HG02798 (cell line): ENCODE data around the gene TMCC1.
"Not testable (repeated sequence)": the region's sequence is repeated elsewhere in the genome, so short reads cannot be mapped to it uniquely, and the experiment has no call there.

Experiments
- ATAC-seq: cut with Tn5 transposase; IDR thresholded peaks from one replicate; pipeline ENCODE4 v1.9.1; 2021; ENCODE audit warnings: mild to moderate bottlenecking; ENCODE audit not compliant: unreplicated experiment, poor library complexity

Gene TMCC1

DNA sequence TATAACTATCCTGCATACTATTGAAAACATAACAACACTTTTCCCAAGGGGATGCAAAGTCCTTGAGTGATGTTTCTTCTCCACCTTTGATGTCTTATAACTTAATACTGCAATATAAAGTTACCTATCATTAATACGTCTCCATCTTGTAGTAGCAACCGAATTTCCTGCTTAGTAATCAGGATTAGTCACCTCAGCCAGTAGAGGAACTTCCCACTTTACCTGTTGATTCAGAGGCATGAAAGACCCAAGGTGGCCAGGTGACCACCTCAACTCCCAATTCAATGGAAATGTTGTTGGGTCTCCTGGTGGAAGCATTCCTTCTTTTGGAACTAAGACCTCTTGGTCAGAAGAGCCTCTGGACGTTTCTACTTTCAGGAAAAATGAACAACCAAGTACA is 3.5 kb upstream of the TMCC1 start:
- ATAC-seq: no peak

DNA sequence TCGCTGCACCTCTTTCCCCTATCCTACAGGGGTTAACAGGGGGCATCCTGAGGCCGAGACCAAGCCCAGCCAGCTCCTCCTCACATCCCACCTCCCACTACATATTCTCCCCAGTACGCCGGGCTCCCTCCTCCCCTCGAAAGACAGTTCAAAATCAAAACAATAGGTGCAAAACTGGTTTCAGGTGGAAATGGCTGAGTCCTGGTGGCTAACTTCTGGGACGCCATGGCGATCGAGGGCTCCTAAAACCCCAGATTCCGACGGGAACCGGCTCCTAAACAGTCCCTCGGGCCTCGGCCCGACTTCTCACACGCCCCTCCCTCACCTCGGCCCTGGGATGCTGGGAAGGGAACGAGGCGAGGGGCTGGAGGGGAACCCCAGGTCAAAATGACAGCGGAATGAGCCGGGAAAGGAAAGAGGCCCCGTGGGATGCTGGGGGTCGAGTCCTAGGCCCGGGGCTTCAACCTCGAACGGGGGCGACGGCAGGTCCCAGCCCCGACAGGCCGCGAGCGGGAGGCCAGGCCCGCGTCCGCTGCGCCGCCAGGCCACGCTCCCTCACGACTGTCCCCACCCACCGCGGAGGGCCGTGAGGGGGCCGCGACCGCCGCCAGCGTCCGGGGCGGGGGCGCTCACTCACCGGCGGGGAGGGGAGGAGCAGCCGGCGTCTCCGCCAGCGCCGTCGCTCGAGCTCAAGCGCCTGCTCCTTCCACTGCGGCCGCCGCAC is 492 bp downstream of the TMCC1 start:
- ATAC-seq: peak; percentile 80

DNA sequence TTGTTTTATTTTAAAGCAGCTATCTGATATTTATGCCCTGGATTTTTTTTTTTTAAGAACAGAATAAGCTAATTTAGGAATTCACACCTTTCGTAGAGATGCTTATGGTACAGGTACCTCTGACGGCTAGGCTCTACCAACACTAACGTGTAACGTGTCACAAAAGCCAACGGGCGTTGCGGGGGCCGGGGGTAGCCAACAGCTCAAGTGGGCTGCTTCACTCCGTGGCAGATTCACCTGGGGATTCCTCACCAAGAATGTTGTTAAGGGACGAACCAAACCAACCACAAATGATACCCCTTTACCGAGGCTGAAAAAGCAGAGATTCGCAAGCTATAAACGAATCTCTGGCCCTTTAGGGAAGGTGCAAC is 1.0 kb downstream of the TMCC1 start:
- ATAC-seq: no peak

DNA sequence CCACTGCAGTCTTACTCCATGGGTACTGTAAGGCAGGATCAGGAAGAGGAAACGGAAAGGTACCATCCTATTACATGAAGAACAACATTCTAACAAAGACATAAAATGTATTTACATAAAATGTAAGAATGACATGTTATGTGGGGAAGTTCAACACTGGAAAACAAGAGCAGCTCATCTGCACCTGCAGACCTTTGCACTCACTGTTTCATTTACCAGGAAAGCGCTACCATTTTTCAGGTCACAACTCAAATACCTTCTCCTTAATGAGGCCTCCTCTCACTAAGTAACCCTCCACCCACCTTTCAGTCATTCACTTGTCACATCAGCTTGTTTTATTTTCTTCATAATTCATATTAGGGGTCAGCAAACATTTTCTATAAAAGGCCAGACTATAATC is 2.6 kb downstream of the TMCC1 start:
- no peak for ATAC-seq

DNA sequence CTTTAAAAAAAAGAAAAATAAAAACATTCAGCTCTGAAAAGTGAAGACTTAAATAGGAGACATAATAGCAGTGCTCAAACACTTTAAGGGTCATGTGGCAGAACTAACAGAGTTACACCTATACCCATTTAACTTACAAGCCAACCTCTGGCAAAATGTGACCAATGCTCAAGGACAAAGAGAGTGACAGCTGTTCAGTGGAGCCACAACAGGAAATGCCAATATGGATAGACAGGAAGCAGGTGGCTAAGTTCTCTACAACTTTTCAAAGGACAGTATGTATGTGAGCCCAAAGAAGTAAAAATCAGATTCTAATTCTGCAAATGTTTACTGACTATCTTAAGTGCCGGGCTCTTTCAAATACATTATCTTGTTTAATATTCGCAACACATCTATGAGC is 3.4 kb downstream of the TMCC1 start:
- ATAC-seq: no peak

DNA sequence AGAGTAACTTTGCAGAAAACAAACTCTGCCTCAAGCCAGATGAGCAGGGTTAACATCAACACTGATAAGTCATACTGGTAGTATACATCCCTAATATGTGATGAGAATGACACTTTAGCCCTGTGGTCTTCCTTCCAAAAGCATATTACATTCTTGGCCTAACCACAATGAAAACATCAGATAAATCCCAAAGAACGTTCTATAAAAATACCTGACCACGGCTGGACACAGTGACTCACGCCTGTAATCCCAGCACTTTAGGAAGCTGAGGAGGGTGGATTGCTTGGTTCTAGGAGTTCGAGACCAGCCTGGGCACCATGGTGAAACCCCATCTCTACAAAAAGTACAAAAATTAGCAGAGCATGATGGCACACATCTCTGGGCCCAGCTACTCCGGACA is 4.7 kb downstream of the TMCC1 start:
- ATAC-seq: no peak

DNA sequence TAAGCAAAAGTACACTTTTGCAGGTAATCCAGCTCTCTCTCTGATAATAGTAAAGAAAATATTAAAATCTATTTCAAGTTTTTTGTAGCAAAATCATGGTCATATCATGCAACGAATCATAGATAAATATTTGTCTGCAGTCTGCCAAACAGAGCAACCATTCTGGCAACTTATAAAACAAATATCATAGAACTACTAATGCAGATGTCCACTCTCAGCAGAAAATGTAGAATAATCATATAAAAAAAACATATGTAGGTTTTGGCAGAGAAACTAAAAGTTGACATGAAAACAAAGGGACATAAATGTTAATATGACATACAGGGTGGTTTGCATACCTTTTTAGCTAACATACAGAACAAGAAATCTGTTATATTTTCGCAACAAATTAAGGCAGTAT is 12.2 kb downstream of the TMCC1 start:
- no peak for ATAC-seq

DNA sequence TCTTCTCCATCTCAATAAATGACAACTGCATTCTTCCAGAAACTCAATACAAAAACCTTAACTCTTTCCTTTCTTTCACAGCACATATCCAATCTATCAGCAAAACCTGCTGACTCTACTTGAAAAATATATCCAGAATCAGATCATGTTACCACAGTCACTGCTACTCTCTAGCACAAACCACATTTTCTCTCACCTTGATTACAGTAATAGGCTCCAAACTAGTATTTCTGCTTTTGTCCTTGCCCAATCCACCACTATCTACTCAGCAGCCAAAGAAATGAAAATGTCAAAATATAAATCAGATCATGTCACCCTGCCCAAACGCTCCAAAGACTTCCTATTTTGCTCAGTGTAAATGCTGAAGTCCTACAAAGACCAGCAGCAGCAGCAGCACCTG is 15.2 kb downstream of the TMCC1 start:
- ATAC-seq: no peak

DNA sequence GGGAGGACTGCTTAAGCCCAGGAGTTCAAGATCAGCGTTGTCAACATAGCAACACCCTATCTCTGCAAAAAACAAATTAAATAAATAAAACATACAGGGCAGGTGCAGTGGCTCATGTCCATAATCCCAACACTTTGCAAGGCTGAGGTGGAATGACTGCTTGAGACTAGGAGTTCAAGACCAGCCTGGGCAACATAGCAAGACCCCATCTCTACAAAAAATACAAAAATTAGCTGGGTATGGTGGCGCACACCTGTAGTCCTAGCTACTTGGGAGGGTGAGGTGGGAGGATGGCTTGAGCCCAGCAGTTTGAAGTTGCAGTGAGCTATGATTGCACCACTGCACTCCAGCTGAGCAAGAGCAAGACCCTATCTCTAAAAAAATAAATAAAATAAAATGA is 19.0 kb downstream of the TMCC1 start:
- not testable (repeated sequence) for ATAC-seq

DNA sequence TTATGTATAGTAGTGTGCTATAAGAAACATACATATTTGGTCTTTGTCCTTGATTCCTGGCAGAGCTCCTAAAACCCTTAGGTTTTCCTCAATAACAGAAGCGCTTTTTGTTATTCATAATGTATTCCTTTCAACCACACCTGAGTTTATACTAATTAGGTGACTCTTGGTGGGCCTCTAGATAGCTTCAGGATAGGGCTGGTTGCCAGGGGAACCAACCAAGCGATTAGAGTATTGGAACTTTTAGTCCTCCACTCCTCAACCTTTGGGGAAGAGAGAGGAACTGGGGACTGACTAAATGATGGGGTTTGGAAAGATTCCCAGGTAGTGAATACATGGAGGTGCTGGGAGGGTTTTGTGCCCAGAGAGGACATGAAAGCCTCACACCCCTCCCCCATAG is 24.6 kb downstream of the TMCC1 start:
- no peak for ATAC-seq

DNA sequence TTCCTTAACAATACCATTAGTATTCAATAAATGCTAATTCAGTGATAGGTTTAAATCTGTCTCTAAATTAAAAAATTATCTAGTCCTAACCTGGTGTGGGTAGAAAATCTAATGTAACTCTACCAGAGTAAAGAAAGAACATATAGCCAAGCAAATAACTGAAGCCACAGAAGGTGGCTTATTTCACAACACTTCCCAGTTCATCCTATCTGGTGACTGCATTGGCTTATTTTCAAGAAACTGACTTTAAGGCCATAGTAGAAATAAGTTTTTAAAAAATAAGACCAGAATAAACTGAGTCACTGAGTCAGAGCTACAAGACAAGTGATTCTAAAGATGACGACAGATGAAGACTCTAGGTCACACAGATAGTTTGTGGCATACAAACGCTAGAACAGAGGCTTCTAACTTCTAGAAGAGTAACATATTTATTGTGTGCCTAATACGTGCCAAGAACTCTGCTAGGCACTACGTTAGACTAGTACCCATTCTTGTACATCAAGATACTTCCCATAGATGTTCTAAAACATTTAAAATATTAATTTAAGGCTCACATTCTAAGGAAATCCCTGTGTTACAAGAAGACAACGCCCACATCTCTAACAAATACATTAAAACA is 25.9 kb downstream of the TMCC1 start:
- no peak for ATAC-seq

DNA sequence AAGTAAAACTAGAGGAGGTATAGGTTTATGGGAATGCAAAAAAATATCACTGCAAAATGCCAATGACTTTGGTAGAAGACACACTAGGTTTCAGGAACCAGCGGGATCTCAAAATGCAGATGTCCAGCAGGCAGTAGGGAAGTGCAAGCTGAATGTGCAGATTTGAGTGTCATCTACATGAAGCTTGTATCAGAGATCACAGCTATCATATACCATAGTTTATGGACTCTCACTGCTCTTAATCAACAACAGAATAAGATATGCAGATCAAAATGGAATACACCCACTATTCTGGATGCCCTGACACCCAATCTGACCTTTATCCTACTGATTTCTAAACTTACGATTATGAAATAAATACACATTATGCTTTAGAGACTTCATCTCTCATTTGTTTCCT is 27.7 kb downstream of the TMCC1 start:
- ATAC-seq: no peak

DNA sequence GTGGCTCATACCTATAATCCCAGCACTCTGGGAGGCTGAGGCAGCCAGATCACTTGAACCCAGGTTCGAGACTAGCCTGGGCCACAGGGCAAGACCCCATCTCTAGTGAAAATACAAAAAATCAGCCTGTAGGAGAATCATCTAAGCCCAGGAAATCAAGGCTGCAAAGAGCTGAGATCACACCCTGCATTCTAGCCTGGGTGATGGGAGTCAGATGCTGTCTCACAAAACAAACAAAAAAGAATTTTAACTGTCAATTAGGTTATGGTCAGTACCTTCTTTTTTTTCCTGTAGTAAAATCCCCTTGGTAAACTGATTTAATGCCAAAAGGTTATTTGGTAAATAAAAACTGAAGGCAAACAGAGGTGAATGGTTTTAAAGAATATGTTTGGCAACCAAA is 29.0 kb downstream of the TMCC1 start:
- ATAC-seq: no peak

DNA sequence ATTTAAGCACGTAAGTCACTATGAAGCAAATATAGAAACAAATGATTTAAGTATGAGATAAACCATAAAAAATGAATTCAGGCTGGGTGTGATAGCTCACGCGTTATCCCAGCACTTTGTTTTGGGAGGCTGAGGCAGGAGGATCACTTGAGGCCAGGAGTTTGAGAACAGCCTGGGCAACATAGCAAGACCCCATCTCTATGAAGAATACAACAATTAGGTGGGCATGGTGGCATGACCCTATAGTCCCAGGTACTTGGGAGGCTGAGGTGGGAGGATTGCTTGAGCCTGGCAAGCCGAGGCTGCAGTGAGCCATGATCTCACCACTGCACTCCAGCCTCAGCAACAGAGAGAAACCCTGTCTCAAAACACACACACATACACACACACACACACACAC is 34.2 kb downstream of the TMCC1 start:
- ATAC-seq: no peak

DNA sequence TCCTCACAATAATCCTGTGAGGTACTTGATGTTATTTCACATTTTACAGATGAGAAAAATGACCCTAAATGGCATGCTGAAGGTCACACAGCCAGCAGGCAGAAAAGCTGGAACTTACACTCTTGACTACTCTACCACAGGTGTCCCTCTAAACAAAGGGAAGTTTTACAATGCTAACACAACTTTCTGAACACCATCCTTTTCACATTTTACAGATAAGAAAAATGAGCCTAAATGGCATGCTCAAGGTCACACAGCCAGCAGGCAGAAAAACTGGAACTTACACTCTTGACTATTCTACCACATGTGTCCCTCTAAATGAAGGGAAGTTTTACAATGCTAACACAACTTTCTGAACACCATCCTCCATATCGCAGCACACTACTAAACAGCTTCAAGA is 35.6 kb downstream of the TMCC1 start:
- ATAC-seq: no peak

DNA sequence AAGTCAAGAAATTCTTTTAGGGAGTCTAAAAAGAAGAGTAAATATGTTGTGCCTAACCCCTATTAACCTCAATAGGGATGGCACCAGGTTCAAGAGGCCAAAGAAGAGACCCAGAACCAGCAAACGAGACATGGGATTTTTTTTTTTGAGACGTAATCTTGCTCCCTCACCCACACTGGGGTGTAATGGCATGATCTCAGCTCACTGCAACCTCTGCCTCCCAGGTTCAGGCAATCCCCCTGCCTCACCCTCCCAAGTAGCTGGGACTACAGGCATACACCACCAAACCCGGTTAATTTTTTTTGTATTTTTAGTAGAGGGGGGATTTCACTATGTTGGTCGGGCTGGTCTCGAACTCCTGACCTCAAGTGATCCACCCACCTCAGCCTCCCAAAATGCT is 36.7 kb downstream of the TMCC1 start:
- ATAC-seq: not testable (repeated sequence)

DNA sequence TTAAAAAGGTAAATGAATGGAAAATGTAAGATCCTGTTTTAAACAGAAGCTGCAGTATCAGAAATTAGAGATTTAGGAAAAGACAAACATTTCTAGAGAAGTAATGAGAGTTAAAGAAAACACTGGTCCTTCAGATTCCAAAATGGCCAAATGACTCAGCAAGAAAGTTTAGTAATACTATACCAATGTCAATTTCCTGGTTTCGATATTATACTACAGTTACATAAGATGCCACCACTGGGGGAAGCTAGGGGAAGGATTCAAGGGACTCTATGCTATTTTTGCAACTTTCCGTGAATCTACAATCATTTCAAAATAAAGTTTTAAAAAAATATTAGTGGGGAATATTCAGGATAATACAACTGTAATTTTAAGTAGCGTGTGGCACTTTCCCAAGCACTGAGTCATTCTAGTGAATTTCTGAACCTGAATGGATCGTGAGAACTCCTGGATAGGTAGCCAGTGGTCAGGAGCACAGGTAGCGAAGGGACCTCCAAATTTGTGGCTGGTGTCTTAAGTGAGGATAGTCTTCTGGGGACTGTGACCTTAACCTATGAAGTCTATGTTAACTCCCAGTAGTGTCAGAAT is 37.6 kb downstream of the TMCC1 start:
- no peak for ATAC-seq

DNA sequence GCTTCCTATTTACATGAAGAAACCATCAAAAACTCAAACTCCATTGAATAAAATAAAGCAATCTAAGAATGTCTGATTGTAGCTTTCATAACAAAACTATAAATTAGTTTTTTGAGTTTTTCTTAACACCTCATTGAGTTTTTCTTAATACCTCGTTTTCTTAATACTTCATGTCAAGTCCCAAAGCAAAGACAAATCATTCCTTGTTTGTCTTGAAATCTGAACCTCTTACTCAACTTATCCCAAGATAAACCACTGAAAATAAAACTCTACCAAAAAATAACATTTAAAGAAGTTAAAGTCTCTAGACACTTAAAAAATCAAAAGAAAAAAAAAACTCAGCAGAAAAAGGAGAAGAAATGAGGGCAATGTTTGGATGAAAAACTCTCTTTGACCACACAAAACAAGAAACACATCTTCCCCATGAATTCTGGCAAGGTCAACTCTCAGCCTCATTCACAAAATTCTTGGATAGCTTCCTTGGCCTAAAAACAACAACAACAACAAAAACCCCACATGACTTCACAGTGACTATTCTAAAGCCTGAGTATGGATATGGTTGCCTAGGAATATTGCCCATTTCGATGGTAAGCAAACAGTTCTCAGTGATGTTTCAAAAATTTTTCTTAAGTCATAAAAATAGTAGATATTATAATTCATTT is 38.2 kb downstream of the TMCC1 start:
- ATAC-seq: no peak

DNA sequence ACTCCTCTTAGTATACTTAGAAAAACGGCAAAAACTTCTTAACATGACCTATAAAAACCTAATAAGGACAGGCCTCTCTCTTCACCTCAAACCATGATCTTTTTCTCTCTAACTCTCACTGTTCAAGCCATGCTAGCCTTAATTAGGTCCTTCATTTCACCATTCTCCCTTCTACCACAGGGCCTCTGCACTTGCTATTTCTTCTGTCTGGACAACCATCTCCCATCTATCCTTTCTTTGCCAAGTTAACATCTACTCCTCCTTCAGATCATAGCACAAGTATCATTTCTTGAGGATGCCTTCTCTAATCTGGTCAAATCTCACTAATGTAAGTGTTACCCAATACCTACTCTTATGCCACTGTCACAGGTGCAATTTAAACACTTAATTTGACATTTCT is 39.1 kb downstream of the TMCC1 start:
- ATAC-seq: no peak

DNA sequence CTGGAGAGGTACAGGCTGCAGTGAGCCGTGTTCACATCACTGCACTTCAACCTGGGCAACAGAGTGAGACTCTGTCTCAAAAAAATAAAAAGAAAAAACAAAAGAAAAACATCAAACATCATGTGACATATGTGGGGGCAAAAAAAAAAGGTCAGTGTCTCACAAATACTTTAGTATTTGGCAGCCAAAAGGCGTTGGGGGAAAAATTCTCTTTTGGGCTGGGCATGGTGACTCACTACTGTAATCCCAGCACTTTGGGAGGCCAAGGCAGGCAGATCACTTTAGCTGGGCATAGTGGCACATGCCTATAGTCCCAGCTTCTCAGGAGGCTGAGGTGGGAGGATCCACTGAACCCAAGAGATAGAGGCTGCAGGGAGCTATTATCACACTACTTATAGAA is 47.6 kb downstream of the TMCC1 start:
- ATAC-seq: no peak

DNA sequence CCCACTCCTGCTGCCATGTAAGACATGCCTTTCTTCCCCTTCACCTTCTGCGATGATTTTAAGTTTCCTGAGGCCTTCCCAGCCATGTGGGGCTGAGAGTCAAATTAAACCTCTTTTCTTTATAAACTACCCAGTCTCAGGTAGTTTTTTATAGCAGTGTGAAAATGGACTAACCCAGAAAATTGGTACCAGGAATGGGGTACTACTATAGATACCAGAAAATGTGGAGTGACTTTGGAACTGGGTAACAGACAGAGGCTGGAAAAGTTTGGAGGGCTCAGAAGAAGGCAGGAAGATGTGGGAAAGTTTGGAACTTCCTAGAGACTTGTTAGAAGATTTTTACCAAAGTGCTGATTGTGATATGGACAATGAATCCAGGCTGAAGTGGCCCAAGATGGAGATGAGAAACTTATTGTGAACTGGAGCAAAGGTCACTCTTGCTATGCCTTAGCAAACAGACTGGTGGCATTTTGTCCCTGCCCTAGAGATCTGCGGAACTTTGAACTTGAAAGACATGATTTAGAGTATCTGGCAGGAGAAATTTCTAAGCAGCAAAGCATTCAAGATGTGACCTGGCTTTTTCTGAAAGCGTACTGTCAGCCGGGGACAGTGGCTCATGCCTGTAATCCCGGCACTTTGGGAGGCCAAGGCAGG is 52.7 kb downstream of the TMCC1 start:
- no peak for ATAC-seq
